ENCODE measurements around the gene U2AF1L4.

U2AF1L4 gene

GRCh38 chr19:35713904-35714495, 31.2 kb downstream of the U2AF1L4 start:
- no peak overlapping the region for H3K27ac ChIP-seq (ENCODE audit: low read depth, low read length)
- no peaks in the 10 kb centered on the region for H3K36me3 ChIP-seq (ENCODE audit: control insufficient read depth, low read length)
- H3K9me2 ChIP-seq (replicated peaks; ENCODE audit: control insufficient read depth, low read length) = no peaks in the 10 kb centered on the region
- TF ChIP-seq EZH2phosphoT487 (IDR thresholded peaks at IDR 0.05; ENCODE audit: borderline replicate concordance, low read length) = no peak
- TF ChIP-seq CTCF (IDR thresholded peaks at IDR 0.05; ENCODE audit: low read depth, low read length, poor library complexity, severe bottlenecking) = no peak
- no peak overlapping the region for H3K4me2 ChIP-seq (ENCODE audit: low read length)
- peaks cover 37% of the 10 kb centered on the region for H3K4me1 ChIP-seq (ENCODE audit: control insufficient read depth, low read length)
- no peak overlapping the region for H3K4me3 ChIP-seq (ENCODE audit: low read length)
- peaks cover 4% of the 10 kb centered on the region; the same call in 1 of the 2 replicates for H4K20me1 ChIP-seq (ENCODE audit: control insufficient read depth, insufficient read depth, low read depth, low read length)
- H3K9me3 ChIP-seq (ENCODE audit: control insufficient read depth, insufficient read depth, low read length) = no peaks in the 10 kb centered on the region
- peaks cover 14% of the 10 kb centered on the region for H3K79me2 ChIP-seq (ENCODE audit: control insufficient read depth, low read length)
- no peaks in the 10 kb centered on the region for H3F3A ChIP-seq (ENCODE audit: control insufficient read depth, insufficient read depth)
- H3K27me3 ChIP-seq (ENCODE audit: control insufficient read depth, low read length) = peaks cover 17% of the 10 kb centered on the region

GRCh38 chr19:35713506-35713850, 31.7 kb downstream of the U2AF1L4 start:
- peaks cover 9% of the 10 kb centered on the region for H3K79me2 ChIP-seq (ENCODE audit: control insufficient read depth, low read length)
- H3K27me3 ChIP-seq (ENCODE audit: control insufficient read depth, low read length) = peaks cover 18% of the 10 kb centered on the region
- no peaks in the 10 kb centered on the region for H3F3A ChIP-seq (ENCODE audit: control insufficient read depth, insufficient read depth)
- no peaks in the 10 kb centered on the region for H3K36me3 ChIP-seq (ENCODE audit: control insufficient read depth, low read length)
- H3K9me2 ChIP-seq (replicated peaks; ENCODE audit: control insufficient read depth, low read length) = no peaks in the 10 kb centered on the region
- no peak overlapping the region for H3K27ac ChIP-seq (ENCODE audit: low read depth, low read length)
- H3K4me2 ChIP-seq (ENCODE audit: low read length) = no peak overlapping the region
- peaks cover under 1% of the 10 kb centered on the region; the same call in 1 of the 2 replicates for H4K20me1 ChIP-seq (ENCODE audit: control insufficient read depth, insufficient read depth, low read depth, low read length)
- no peak overlapping the region for H3K4me3 ChIP-seq (ENCODE audit: low read length)
- H3K4me1 ChIP-seq (ENCODE audit: control insufficient read depth, low read length) = peaks cover 35% of the 10 kb centered on the region
- H3K9me3 ChIP-seq (ENCODE audit: control insufficient read depth, insufficient read depth, low read length) = no peaks in the 10 kb centered on the region
- TF ChIP-seq EZH2phosphoT487 (IDR thresholded peaks at IDR 0.05; ENCODE audit: borderline replicate concordance, low read length) (no peak), CTCF (IDR thresholded peaks at IDR 0.05; ENCODE audit: low read depth, low read length, poor library complexity, severe bottlenecking) (no peak)

GRCh38 chr19:35712567-35713505, 32.4 kb downstream of the U2AF1L4 start:
- Histone ChIP-seq H3K9me2 (replicated peaks; ENCODE audit: control insufficient read depth, low read length) (no peaks in the 10 kb centered on the region), H3K4me3 (ENCODE audit: low read length) (no peak overlapping the region), H3F3A (ENCODE audit: control insufficient read depth, insufficient read depth) (no peaks in the 10 kb centered on the region), H3K27me3 (ENCODE audit: control insufficient read depth, low read length) (peaks cover 23% of the 10 kb centered on the region), H3K9me3 (ENCODE audit: control insufficient read depth, insufficient read depth, low read length) (no peaks in the 10 kb centered on the region), H3K79me2 (ENCODE audit: control insufficient read depth, low read length) (peaks cover 4% of the 10 kb centered on the region), H3K4me2 (ENCODE audit: low read length) (no peak overlapping the region), H4K20me1 (ENCODE audit: control insufficient read depth, insufficient read depth, low read depth, low read length) (no peaks in the 10 kb centered on the region), H3K36me3 (ENCODE audit: control insufficient read depth, low read length) (no peaks in the 10 kb centered on the region), H3K27ac (ENCODE audit: low read depth, low read length) (no peak overlapping the region), H3K4me1 (ENCODE audit: control insufficient read depth, low read length) (peaks cover 35% of the 10 kb centered on the region)
- TF ChIP-seq CTCF (IDR thresholded peaks at IDR 0.05; ENCODE audit: low read depth, low read length, poor library complexity, severe bottlenecking) (no peak), EZH2phosphoT487 (IDR thresholded peaks at IDR 0.05; ENCODE audit: borderline replicate concordance, low read length) (no peak)
